ENCODE measurements around the gene LCOR.

Gene LCOR

GRCh38 chr10:97000487-97001182 is 168.5 kb downstream of the LCOR start:
- TF ChIP-seq CEBPB (IDR thresholded peaks at IDR 0.05): no peak
- no peak for TF ChIP-seq USF1 (IDR thresholded peaks at IDR 0.05)
- no peak for TF ChIP-seq EP300 (IDR thresholded peaks at IDR 0.05; ENCODE audit: borderline replicate concordance)
- no peak for TF ChIP-seq TAF1 (IDR thresholded peaks at IDR 0.05; ENCODE audit: low read depth)
- no peak for TF ChIP-seq YY1 (IDR thresholded peaks at IDR 0.05; ENCODE audit: low read depth)

GRCh38 chr10:97001183-97001991 is 169.3 kb downstream of the LCOR start:
- no peak for TF ChIP-seq MAX (IDR thresholded peaks at IDR 0.05)
- TF ChIP-seq REST (IDR thresholded peaks at IDR 0.05; ENCODE audit: low read depth): no peak
- TF ChIP-seq YY1 (IDR thresholded peaks at IDR 0.05; ENCODE audit: low read depth): no peak
- TF ChIP-seq RAD21 (IDR thresholded peaks at IDR 0.05; ENCODE audit: low read depth): no peak
- no peak for TF ChIP-seq TEAD4 (IDR thresholded peaks at IDR 0.05)
- no peak for TF ChIP-seq EP300 (IDR thresholded peaks at IDR 0.05; ENCODE audit: borderline replicate concordance)

GRCh38 chr10:97002670-97003069 is 170.6 kb downstream of the LCOR start:
- TF ChIP-seq TEAD4 (IDR thresholded peaks at IDR 0.05): no peak
- no peak for TF ChIP-seq YY1 (IDR thresholded peaks at IDR 0.05; ENCODE audit: low read depth)
- TF ChIP-seq CREB1 (IDR thresholded peaks at IDR 0.05; ENCODE audit: low read depth): no peak
- TF ChIP-seq EP300 (IDR thresholded peaks at IDR 0.05; ENCODE audit: borderline replicate concordance): no peak
- TF ChIP-seq CEBPB (IDR thresholded peaks at IDR 0.05): no peak
- TF ChIP-seq MAX (IDR thresholded peaks at IDR 0.05): no peak

GRCh38 chr10:97003151-97003803 is 171.2 kb downstream of the LCOR start:
- TF ChIP-seq ZBTB7A (IDR thresholded peaks at IDR 0.05; ENCODE audit: low read depth): no peak
- TF ChIP-seq EP300 (IDR thresholded peaks at IDR 0.05; ENCODE audit: borderline replicate concordance): no peak
- TF ChIP-seq TAF1 (IDR thresholded peaks at IDR 0.05; ENCODE audit: low read depth): no peak
- no peak for TF ChIP-seq TCF12 (IDR thresholded peaks at IDR 0.05; ENCODE audit: low read depth)
- TF ChIP-seq USF1 (IDR thresholded peaks at IDR 0.05): no peak

GRCh38 chr10:97003804-97004201 is 171.7 kb downstream of the LCOR start:
- no peak for TF ChIP-seq FOXM1 (IDR thresholded peaks at IDR 0.05; ENCODE audit: borderline replicate concordance, low read depth)
- TF ChIP-seq TCF12 (IDR thresholded peaks at IDR 0.05; ENCODE audit: low read depth): no peak
- no peak for TF ChIP-seq MAX (IDR thresholded peaks at IDR 0.05)
- no peak for TF ChIP-seq TEAD4 (IDR thresholded peaks at IDR 0.05)
- TF ChIP-seq RAD21 (IDR thresholded peaks at IDR 0.05; ENCODE audit: low read depth): no peak
- TF ChIP-seq YY1 (IDR thresholded peaks at IDR 0.05; ENCODE audit: low read depth): no peak
- TF ChIP-seq USF1 (IDR thresholded peaks at IDR 0.05): no peak
- no peak for TF ChIP-seq NFIC (IDR thresholded peaks at IDR 0.05)
- TF ChIP-seq ZBTB7A (IDR thresholded peaks at IDR 0.05; ENCODE audit: low read depth): no peak
- no peak for TF ChIP-seq EGR1 (IDR thresholded peaks at IDR 0.05)
- TF ChIP-seq CREB1 (IDR thresholded peaks at IDR 0.05; ENCODE audit: low read depth): no peak
- TF ChIP-seq REST (IDR thresholded peaks at IDR 0.05; ENCODE audit: low read depth): no peak
- no peak for TF ChIP-seq TAF1 (IDR thresholded peaks at IDR 0.05; ENCODE audit: low read depth)
- no peak for TF ChIP-seq CEBPB (IDR thresholded peaks at IDR 0.05)
- TF ChIP-seq EP300 (IDR thresholded peaks at IDR 0.05; ENCODE audit: borderline replicate concordance): no peak
